ENCODE measurements around the gene MAGI3.

MAGI3 gene

DNA sequence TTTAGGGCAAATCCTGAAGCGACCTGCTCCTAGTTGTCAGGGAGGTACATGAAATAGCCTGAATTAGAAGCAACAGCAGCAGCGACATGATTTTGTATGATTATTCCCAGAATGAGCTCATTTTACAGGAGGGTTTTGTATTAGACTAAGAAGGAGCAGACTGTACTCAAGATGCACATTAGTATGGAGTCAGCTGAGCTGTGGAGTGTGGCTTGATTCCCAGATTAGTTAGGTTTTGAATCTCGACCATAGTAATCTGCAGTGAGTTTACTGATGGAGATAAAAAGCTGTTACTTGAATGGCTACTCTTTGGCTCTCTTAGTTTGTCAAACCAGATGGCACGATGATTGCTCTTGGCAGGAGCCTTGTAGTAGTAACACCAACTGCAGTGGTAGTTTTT is 225.8 kb downstream of the MAGI3 start:
- Histone ChIP-seq H3K27ac (ENCODE audit: low read depth, low read length) (no peak overlapping the region), H3K36me3 (ENCODE audit: control insufficient read depth, insufficient read depth, low read length) (no peaks in the 10 kb centered on the region)

DNA sequence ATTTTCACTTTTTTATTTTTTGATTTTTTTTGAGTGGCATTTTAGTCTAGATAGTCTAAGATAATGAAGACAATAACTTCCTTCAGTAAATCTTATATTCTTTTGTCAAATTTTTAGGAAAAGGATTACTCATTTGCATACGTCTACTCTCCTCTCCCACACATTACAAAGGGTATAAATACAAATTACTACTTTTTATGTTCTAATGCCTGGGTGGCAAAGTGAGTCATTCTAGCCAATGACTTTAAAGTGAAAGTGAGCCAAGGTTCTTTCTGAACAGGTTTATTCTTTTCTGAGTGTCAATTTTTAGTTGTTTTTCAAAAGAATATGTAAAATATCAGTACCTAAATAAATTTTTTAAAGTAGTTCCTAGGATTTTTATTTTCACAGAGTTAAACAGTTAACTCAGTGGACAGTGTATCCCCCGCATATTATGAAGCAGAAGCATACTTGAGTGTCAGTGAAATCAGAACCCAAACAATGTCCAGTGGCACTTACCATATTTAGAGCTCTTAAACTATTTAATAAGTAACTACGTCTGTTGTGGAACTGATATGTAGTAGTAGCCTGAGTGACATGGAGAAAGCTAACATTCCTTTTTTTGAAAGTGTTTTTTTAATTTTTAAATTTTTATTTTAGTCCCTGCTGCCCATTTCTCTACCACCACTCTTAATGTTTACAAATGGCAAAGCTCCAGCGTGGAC is 227.3 kb downstream of the MAGI3 start:
- no peaks in the 10 kb centered on the region for H3K36me3 ChIP-seq (ENCODE audit: control insufficient read depth, insufficient read depth, low read length)
- no peak overlapping the region for H3K27ac ChIP-seq (ENCODE audit: low read depth, low read length)
- no peak overlapping the region for H3K4me3 ChIP-seq (ENCODE audit: low read depth, low read length)
- no peaks in the 10 kb centered on the region for H3K9me3 ChIP-seq (ENCODE audit: control insufficient read depth, insufficient read depth, low read depth, low read length)
- H3K27me3 ChIP-seq (ENCODE audit: control insufficient read depth, insufficient read depth, low read length): no peaks in the 10 kb centered on the region
- no peak overlapping the region for H3K9ac ChIP-seq (ENCODE audit: low read length)
- peaks cover 10% of the 10 kb centered on the region; the same call in 1 of the 2 replicates for H3K4me1 ChIP-seq (ENCODE audit: control insufficient read depth, insufficient read depth, low read length)

More for the DNA sequence above, 225.8 kb downstream of the MAGI3 start:
- peaks cover 10% of the 10 kb centered on the region; the same call in 1 of the 2 replicates for H3K4me1 ChIP-seq (ENCODE audit: control insufficient read depth, insufficient read depth, low read length)
- no peaks in the 10 kb centered on the region for H3K27me3 ChIP-seq (ENCODE audit: control insufficient read depth, insufficient read depth, low read length)
- no peak overlapping the region for H3K9ac ChIP-seq (ENCODE audit: low read length)
- H3K4me3 ChIP-seq (ENCODE audit: low read depth, low read length): no peak overlapping the region
- H3K9me3 ChIP-seq (ENCODE audit: control insufficient read depth, insufficient read depth, low read depth, low read length): no peaks in the 10 kb centered on the region

DNA sequence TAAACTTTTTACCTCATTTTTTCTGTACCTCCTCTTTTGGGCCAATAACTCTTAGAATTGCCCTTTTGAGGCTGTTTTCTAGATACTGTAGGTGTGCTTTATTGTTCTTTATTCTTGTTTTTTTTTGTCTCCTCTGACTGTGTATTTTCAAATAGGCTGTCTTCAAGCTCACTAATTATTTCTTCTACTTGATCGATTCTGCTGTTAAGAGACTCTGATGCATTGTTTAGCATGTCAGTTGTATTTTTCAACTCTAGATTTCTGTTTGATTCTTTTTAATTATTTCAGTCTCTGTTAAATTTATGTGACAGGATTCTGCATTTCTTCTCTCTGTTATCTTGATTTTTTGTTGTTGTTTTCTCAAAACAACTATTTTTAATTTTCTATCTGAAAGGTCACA is 238.7 kb downstream of the MAGI3 start:
- no peak overlapping the region for H3K9ac ChIP-seq (ENCODE audit: low read length)
- peaks cover 13% of the 10 kb centered on the region for H3K4me1 ChIP-seq (ENCODE audit: control insufficient read depth, insufficient read depth, low read length)
- H3K27me3 ChIP-seq (ENCODE audit: control insufficient read depth, insufficient read depth, low read length): no peaks in the 10 kb centered on the region
- no peaks in the 10 kb centered on the region for H3K9me3 ChIP-seq (ENCODE audit: control insufficient read depth, insufficient read depth, low read depth, low read length)
- H3K27ac ChIP-seq (ENCODE audit: low read depth, low read length): no peak overlapping the region
- H3K4me3 ChIP-seq (ENCODE audit: low read depth, low read length): no peak overlapping the region
- H3K36me3 ChIP-seq (ENCODE audit: control insufficient read depth, insufficient read depth, low read length): no peaks in the 10 kb centered on the region

- no peaks in the 10 kb centered on the region for H3K9me3 ChIP-seq (ENCODE audit: control insufficient read depth, insufficient read depth, low read depth, low read length)
- H3K4me3 ChIP-seq (ENCODE audit: low read depth, low read length): no peak overlapping the region
- H3K4me1 ChIP-seq (ENCODE audit: control insufficient read depth, insufficient read depth, low read length): peaks cover 13% of the 10 kb centered on the region
- no peak overlapping the region for H3K27ac ChIP-seq (ENCODE audit: low read depth, low read length)
- H3K36me3 ChIP-seq (ENCODE audit: control insufficient read depth, insufficient read depth, low read length): no peaks in the 10 kb centered on the region
- H3K9ac ChIP-seq (ENCODE audit: low read length): no peak overlapping the region
- no peaks in the 10 kb centered on the region for H3K27me3 ChIP-seq (ENCODE audit: control insufficient read depth, insufficient read depth, low read length)
Observed at GRCh38 chr1:113630340-113631327, 240.3 kb downstream of the MAGI3 start.

GRCh38 chr1:113641396-113641795 is 251.1 kb downstream of the MAGI3 start:
- H3K4me1 ChIP-seq (ENCODE audit: control insufficient read depth, insufficient read depth, low read length): no peaks in the 10 kb centered on the region
- H3K27me3 ChIP-seq (ENCODE audit: control insufficient read depth, insufficient read depth, low read length): no peaks in the 10 kb centered on the region
- no peak overlapping the region for H3K9ac ChIP-seq (ENCODE audit: low read length)
- no peak overlapping the region for H3K4me3 ChIP-seq (ENCODE audit: low read depth, low read length)
- H3K9me3 ChIP-seq (ENCODE audit: control insufficient read depth, insufficient read depth, low read depth, low read length): peaks cover 12% of the 10 kb centered on the region
- H3K36me3 ChIP-seq (ENCODE audit: control insufficient read depth, insufficient read depth, low read length): no peaks in the 10 kb centered on the region; the same call in none of the 2 replicates
- H3K27ac ChIP-seq (ENCODE audit: low read depth, low read length): no peak overlapping the region

DNA sequence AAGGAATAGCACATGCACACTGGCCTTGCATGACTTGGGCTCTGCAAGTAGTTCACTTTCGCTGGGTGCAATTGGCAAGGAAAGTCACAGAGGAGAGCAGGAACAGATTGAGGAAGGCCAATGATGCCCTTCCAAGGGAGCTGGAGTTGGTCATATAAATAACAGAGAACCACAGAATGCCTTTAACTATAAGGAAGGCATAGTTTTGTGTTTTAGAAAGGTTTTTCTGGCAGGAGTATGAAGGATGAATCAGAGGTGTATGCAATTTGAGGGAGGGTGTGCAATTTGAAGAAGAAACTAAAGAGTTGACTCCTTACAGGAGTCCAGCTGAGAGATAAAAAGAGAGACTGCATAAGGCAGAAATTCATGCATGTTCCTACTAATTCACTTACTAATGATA is 256.8 kb downstream of the MAGI3 start:
- Histone ChIP-seq H3K9me3 (ENCODE audit: control insufficient read depth, insufficient read depth, low read depth, low read length) (no peaks in the 10 kb centered on the region), H3K27me3 (ENCODE audit: control insufficient read depth, insufficient read depth, low read length) (no peaks in the 10 kb centered on the region), H3K9ac (ENCODE audit: low read length) (no peak overlapping the region), H3K27ac (ENCODE audit: low read depth, low read length) (no peak overlapping the region), H3K4me1 (ENCODE audit: control insufficient read depth, insufficient read depth, low read length) (no peaks in the 10 kb centered on the region), H3K4me3 (ENCODE audit: low read depth, low read length) (no peak overlapping the region), H3K36me3 (ENCODE audit: control insufficient read depth, insufficient read depth, low read length) (no peaks in the 10 kb centered on the region; the same call in 1 of the 2 replicates)

- Histone ChIP-seq H3K27ac (ENCODE audit: low read depth, low read length) (no peak overlapping the region), H3K9ac (ENCODE audit: low read length) (no peak overlapping the region), H3K4me3 (ENCODE audit: low read depth, low read length) (no peak overlapping the region), H3K9me3 (ENCODE audit: control insufficient read depth, insufficient read depth, low read depth, low read length) (no peaks in the 10 kb centered on the region), H3K27me3 (ENCODE audit: control insufficient read depth, insufficient read depth, low read length) (no peaks in the 10 kb centered on the region), H3K36me3 (ENCODE audit: control insufficient read depth, insufficient read depth, low read length) (no peaks in the 10 kb centered on the region; the same call in 1 of the 2 replicates), H3K4me1 (ENCODE audit: control insufficient read depth, insufficient read depth, low read length) (no peaks in the 10 kb centered on the region)
Observed at GRCh38 chr1:113648478-113648877, 258.2 kb downstream of the MAGI3 start.

DNA sequence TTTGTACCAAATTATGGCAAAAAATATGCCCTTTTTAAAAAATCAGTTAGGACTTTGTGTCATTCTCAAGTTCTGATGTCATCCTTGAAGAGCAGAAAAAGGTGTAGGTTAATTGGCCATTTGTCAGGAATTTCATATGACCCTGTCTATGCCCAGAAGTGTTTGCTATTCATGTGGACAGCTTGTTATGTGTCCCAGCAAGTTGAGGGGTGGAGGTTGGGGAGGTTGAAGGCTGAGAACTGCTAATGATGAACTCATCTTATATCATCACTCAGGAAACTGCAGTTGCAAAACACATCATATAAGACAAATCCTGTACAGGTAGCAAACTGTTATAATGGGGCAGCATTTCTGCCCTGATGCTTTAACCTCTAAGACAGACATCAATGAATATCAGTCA is 262.5 kb downstream of the MAGI3 start:
- Histone ChIP-seq H3K9ac (ENCODE audit: low read length) (no peak overlapping the region), H3K27ac (ENCODE audit: low read depth, low read length) (no peak overlapping the region), H3K27me3 (ENCODE audit: control insufficient read depth, insufficient read depth, low read length) (no peaks in the 10 kb centered on the region), H3K9me3 (ENCODE audit: control insufficient read depth, insufficient read depth, low read depth, low read length) (no peaks in the 10 kb centered on the region), H3K36me3 (ENCODE audit: control insufficient read depth, insufficient read depth, low read length) (0 out of 2 replicates have a peak, but pooled peaks cover 4% of the 10 kb centered on the region), H3K4me1 (ENCODE audit: control insufficient read depth, insufficient read depth, low read length) (no peaks in the 10 kb centered on the region), H3K4me3 (ENCODE audit: low read depth, low read length) (no peak overlapping the region)

DNA sequence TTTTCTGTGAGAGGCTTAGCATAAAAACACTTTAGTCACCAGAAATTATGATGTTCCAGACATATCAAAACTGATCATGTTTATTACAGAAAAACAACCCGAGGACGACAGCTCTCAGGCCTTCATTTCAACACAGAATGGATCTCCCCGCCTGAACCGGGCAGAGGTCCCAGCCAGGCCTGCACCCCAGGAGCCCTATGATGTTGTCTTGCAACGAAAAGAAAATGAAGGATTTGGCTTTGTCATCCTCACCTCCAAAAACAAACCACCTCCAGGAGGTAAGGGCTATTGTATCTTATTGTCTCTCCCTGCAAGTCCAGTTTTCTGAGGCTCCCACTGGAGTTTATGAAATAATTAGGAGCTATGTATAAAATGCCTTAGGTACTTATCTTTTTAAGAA is 263.4 kb downstream of the MAGI3 start:
- H3K27me3 ChIP-seq (ENCODE audit: control insufficient read depth, insufficient read depth, low read length): no peaks in the 10 kb centered on the region
- no peaks in the 10 kb centered on the region for H3K4me1 ChIP-seq (ENCODE audit: control insufficient read depth, insufficient read depth, low read length)
- no peaks in the 10 kb centered on the region for H3K9me3 ChIP-seq (ENCODE audit: control insufficient read depth, insufficient read depth, low read depth, low read length)
- no peak overlapping the region for H3K27ac ChIP-seq (ENCODE audit: low read depth, low read length)
- H3K36me3 ChIP-seq (ENCODE audit: control insufficient read depth, insufficient read depth, low read length): 0 out of 2 replicates have a peak, but pooled peaks cover 4% of the 10 kb centered on the region
- no peak overlapping the region for H3K4me3 ChIP-seq (ENCODE audit: low read depth, low read length)
- no peak overlapping the region for H3K9ac ChIP-seq (ENCODE audit: low read length)

- no peak overlapping the region for H3K9ac ChIP-seq (ENCODE audit: low read length)
- H3K27me3 ChIP-seq (ENCODE audit: control insufficient read depth, insufficient read depth, low read length): no peaks in the 10 kb centered on the region
- H3K36me3 ChIP-seq (ENCODE audit: control insufficient read depth, insufficient read depth, low read length): peaks cover 6% of the 10 kb centered on the region; the same call in 1 of the 2 replicates
- no peak overlapping the region for H3K4me3 ChIP-seq (ENCODE audit: low read depth, low read length)
- no peaks in the 10 kb centered on the region for H3K4me1 ChIP-seq (ENCODE audit: control insufficient read depth, insufficient read depth, low read length)
- H3K27ac ChIP-seq (ENCODE audit: low read depth, low read length): no peak overlapping the region
- no peaks in the 10 kb centered on the region for H3K9me3 ChIP-seq (ENCODE audit: control insufficient read depth, insufficient read depth, low read depth, low read length)
Observed at GRCh38 chr1:113654883-113655282, 264.6 kb downstream of the MAGI3 start.

GRCh38 chr1:113657126-113657525 is 266.8 kb downstream of the MAGI3 start:
- H3K27me3 ChIP-seq (ENCODE audit: control insufficient read depth, insufficient read depth, low read length): no peaks in the 10 kb centered on the region
- no peak overlapping the region for H3K27ac ChIP-seq (ENCODE audit: low read depth, low read length)
- H3K36me3 ChIP-seq (ENCODE audit: control insufficient read depth, insufficient read depth, low read length): peaks cover 6% of the 10 kb centered on the region; the same call in 1 of the 2 replicates
- no peaks in the 10 kb centered on the region for H3K4me1 ChIP-seq (ENCODE audit: control insufficient read depth, insufficient read depth, low read length)
- H3K4me3 ChIP-seq (ENCODE audit: low read depth, low read length): no peak overlapping the region
- H3K9ac ChIP-seq (ENCODE audit: low read length): no peak overlapping the region
- no peaks in the 10 kb centered on the region for H3K9me3 ChIP-seq (ENCODE audit: control insufficient read depth, insufficient read depth, low read depth, low read length)
